Endothelial cell of umbilical vein (primary cell): ENCODE data around the gene VPS29. TPM values are rescaled to one million over a fixed set of nuclear protein-coding genes. Genes with fewer than 3 reads are reported as not detected.

ENCODE experiments used
- BruUV-seq: library from RNA; stranded (reverse); fragments of 400-500 nt; replicated peaks from 2 replicates; lab custom pipeline; 2021; lab: Mats Ljungman, UMichigan
- CTCF ChIA-PET: fragments of 300-600, 350-600 bp; sonication (Branson Sonifier 250); formaldehyde crosslinking; loops from one replicate; lab custom pipeline; 2021; ENCODE audit warnings: antibody characterized with exemption, inconsistent platforms; lab: Charles Lee
- POLR2A ChIA-PET: fragments of 300-600, 350-600 bp; sonication (Branson Sonifier 250); formaldehyde crosslinking; loops from one replicate; lab custom pipeline; 2021; ENCODE audit warnings: antibody characterized with exemption, inconsistent platforms; lab: Charles Lee
- DNase-seq: peaks from one replicate; pipeline ENCODE4 v3.0.0-alpha.2; 2011; ENCODE audit warnings: low read depth, low spot score
- FAIRE-seq: peaks from 2 replicates; lab custom pipeline; 2011; peaks lifted over from hg19 to GRCh38; lab: Jason Lieb, UNC
- H2AFZ ChIP-seq: 2 replicates; pipeline ENCODE4 v1.6.0; 2012; ENCODE audit warnings: low read depth, low read length, control low read depth, inconsistent platforms
- H3K27ac ChIP-seq: 2 replicates; pipeline ENCODE4 v1.5.1; 2011; ENCODE audit warnings: low read depth, mild to moderate bottlenecking, control low read depth, low read length, moderate library complexity; ENCODE audit not compliant: insufficient read depth
- H3K27me3 ChIP-seq, 2 experiments: 2 replicates each; pipeline versions ENCODE4 v1.6.0 to v1.6.1; 2011; ENCODE audit warnings: low read length in 2 of 2, mixed read lengths in 1 of 2; ENCODE audit not compliant: control insufficient read depth in 2 of 2, insufficient read depth in 2 of 2
- H3K36me3 ChIP-seq, 2 experiments: 2 replicates in 1 of 2; 3 replicates in 1 of 2; pipeline ENCODE4 v1.5.1; 2011; ENCODE audit warnings: low read length in 2 of 2, mild to moderate bottlenecking in 1 of 2, moderate library complexity in 1 of 2; ENCODE audit not compliant: control insufficient read depth in 2 of 2, insufficient read depth in 2 of 2; ENCODE audit errors: extremely low read depth in 1 of 2
- H3K4me1 ChIP-seq: 3 replicates; pipeline ENCODE4 v1.5.1; 2011; ENCODE audit warnings: mild to moderate bottlenecking, low read length; ENCODE audit not compliant: control insufficient read depth, insufficient read depth; ENCODE audit errors: extremely low read depth
- H3K4me2 ChIP-seq: 2 replicates; pipeline ENCODE4 v1.6.1; 2011; ENCODE audit warnings: low read length, control low read depth, mixed read lengths; ENCODE audit not compliant: insufficient read depth
- H3K4me3 ChIP-seq, 3 experiments: fragments of 200-600 bp in 1 of 3; sonication (generic), shearing (Covaris generic) in 1 of 3; replicated peaks in 1 of 3; 2 replicates each; pipeline ENCODE4 v1.5.1; 2011 to 2016; ENCODE audit warnings: control low read depth in 3 of 3, low read length in 3 of 3, mild to moderate bottlenecking in 2 of 3, inconsistent platforms in 1 of 3, low read depth in 1 of 3, moderate library complexity in 1 of 3; ENCODE audit not compliant: insufficient read depth in 1 of 3
- H3K79me2 ChIP-seq: 2 replicates; pipeline ENCODE4 v1.6.0; 2012; ENCODE audit warnings: low read length, inconsistent platforms; ENCODE audit not compliant: control insufficient read depth, insufficient read depth
- H3K9ac ChIP-seq: replicated peaks from 2 replicates; pipeline ENCODE3; 2011; ENCODE audit warnings: low read length, control low read depth; ENCODE audit not compliant: insufficient read depth; ENCODE audit errors: extremely low read depth
- H3K9me1 ChIP-seq: replicated peaks from 3 replicates; pipeline ENCODE4 v1.6.0; 2011; ENCODE audit warnings: mild to moderate bottlenecking, low read length; ENCODE audit not compliant: control insufficient read depth, insufficient read depth; ENCODE audit errors: extremely low read depth
- H3K9me3 ChIP-seq: replicated peaks from 2 replicates; pipeline ENCODE4 v1.5.1; 2012; ENCODE audit warnings: low read length, inconsistent platforms; ENCODE audit not compliant: control insufficient read depth, insufficient read depth
- H4K20me1 ChIP-seq: replicated peaks from 2 replicates; pipeline ENCODE3; 2011; ENCODE audit warnings: mild to moderate bottlenecking, low read length; ENCODE audit not compliant: control insufficient read depth, insufficient read depth; ENCODE audit errors: extremely low read depth
- CTCF ChIP-seq, 2 donors: IDR thresholded peaks; 1 replicate in 1 of 2; 2 replicates in 1 of 2; pipeline ENCODE4 v1.5.1; 2011; ENCODE audit warnings: low read length in 2 of 2, mild to moderate bottlenecking in 2 of 2, moderate library complexity in 2 of 2, control low read depth in 1 of 2, inconsistent platforms in 1 of 2, low read depth in 1 of 2; ENCODE audit not compliant: insufficient read depth in 1 of 2; ENCODE audit errors: extremely low read depth in 1 of 2
- EZH2 ChIP-seq: IDR thresholded peaks from 2 replicates; pipeline ENCODE4 v1.6.1; 2012; ENCODE audit warnings: borderline replicate concordance, low read depth, mild to moderate bottlenecking, moderate library complexity, low read length, inconsistent platforms; ENCODE audit not compliant: severe bottlenecking
- FOS ChIP-seq: IDR thresholded peaks from 2 replicates; pipeline ENCODE4 v1.6.1; 2011; ENCODE audit warnings: mild to moderate bottlenecking, low read length, moderate library complexity, borderline replicate concordance; ENCODE audit not compliant: insufficient read depth
- GATA2 ChIP-seq: IDR thresholded peaks from 2 replicates; pipeline ENCODE4 v1.7.0; 2011; ENCODE audit warnings: low read depth, mild to moderate bottlenecking, moderate library complexity, mixed read lengths, low read length; ENCODE audit not compliant: insufficient read length, insufficient read depth
- JUN ChIP-seq: IDR thresholded peaks from 2 replicates; pipeline ENCODE4 v1.6.1; 2011; ENCODE audit warnings: borderline replicate concordance, low read depth; ENCODE audit not compliant: insufficient read length, insufficient read depth
- MAX ChIP-seq: IDR thresholded peaks from 2 replicates; pipeline ENCODE4 v1.6.1; 2011; ENCODE audit not compliant: insufficient read depth, insufficient read length
- MYC ChIP-seq: IDR thresholded peaks from one replicate; pipeline ENCODE4 v1.6.1; 2011; ENCODE audit warnings: mild to moderate bottlenecking, low read depth, low read length
- POLR2A ChIP-seq: IDR thresholded peaks from 2 replicates; pipeline ENCODE4 v1.6.1; 2012; ENCODE audit warnings: low read depth, mild to moderate bottlenecking, control low read depth, low read length
- POLR2AphosphoS5 ChIP-seq: IDR thresholded peaks from 2 replicates; pipeline ENCODE4 v1.6.1; 2012; ENCODE audit warnings: low read depth, mild to moderate bottlenecking, control low read depth, low read length, moderate library complexity; ENCODE audit not compliant: insufficient read depth
- dilution Hi-C: fragments of 300-500 bp; cut with MboI; formaldehyde crosslinking; loops from one replicate; pipeline ENCODE4 v1.15.0; 2019; ENCODE audit warnings: low sequenced_read_pairs; ENCODE audit not compliant: extremely low pct_ligation_motif_present
- intact Hi-C: fragments of 100-400 bp; cut with micrococcal nuclease; formaldehyde crosslinking; loops from one replicate; pipeline ENCODE4 v1.10.0; 2022
- polyA plus RNA-seq, 4 experiments: library from polyadenylated mRNA; depleted of rRNA in 3 of 4; stranded (reverse) in 3 of 4; unstranded in 1 of 4; fragments of >200 nt; gene quantifications; 2 replicates each; pipeline versions ENCODE4 v1.2.1 to v1.2.3, GENCODE V29; 2011 to 2012; ENCODE audit warnings: missing spikeins in 1 of 4
- total RNA-seq: library from RNA; stranded (reverse); gene quantifications from 2 replicates; pipeline ENCODE4 v1.2.3, GENCODE V29; 2021

VPS29 gene
- total and polyA plus RNA-seq, 2 donors (not counting 3 experiments of a cell fraction or from before 2014, with no cell fraction given), result 138 to 155 TPM

- Histone ChIP-seq H3K9ac (peak overlapping the region; percentile 58), H3K9me1 (no peaks in the 10 kb centered on the region), H3K4me1 (peaks cover 46% of the 10 kb centered on the region), H4K20me1 (no peaks in the 10 kb centered on the region), H3K4me3 (no peak overlapping the region), H3K79me2 (peaks cover 36% of the 10 kb centered on the region), H3K27me3 (no peaks in the 10 kb centered on the region), H3K27ac (peak overlapping the region; percentile 92), H3K9me3 (no peaks in the 10 kb centered on the region), H2AFZ (no peak overlapping the region), H3K36me3 (peaks cover 0 to 1% of the 10 kb centered on the region in 2 experiments), H3K4me2 (peak overlapping the region; percentile 71)
- TF ChIP-seq CTCF (IDR thresholded peaks at IDR 0.05; ENCODE audit: extremely low read depth in 1 of 2, insufficient read depth in 1 of 2, low read depth in 1 of 2, low read length in 2 of 2) (no peak), JUN (no peak), MYC (no peak), GATA2 (no peak), EZH2 (no peak), POLR2A (no peak), POLR2AphosphoS5 (no peak), MAX (no peak), FOS (no peak)
- ChIA-PET CTCF (no interaction called here), POLR2A (no interaction called here)
- FAIRE-seq, result no peak
- intact Hi-C loops, result loop anchor here (1.0 to 5.0 kb wide), 5 partner anchors 37 to 196 kb away; partner anchors contain the start of genes ARPC3, FAM216A, GPN3 and PPP1CC
- dilution Hi-C loops, result no loop called here
- DNase-seq, result no peak
- BruUV-seq, result no TSS peak
These were observed 43.9 kb upstream of the VPS29 start for GRCh38 chr12:110545812-110546211.
